GM13977 (cell line): Measurements from ENCODE around the gene MIS18A.

Experiments used
- DNase-seq: peaks from one replicate; pipeline ENCODE4 v3.0.0; 2012; ENCODE audit warnings: low spot score
- in situ Hi-C: fragments of 300-500 bp; cut with MboI; formaldehyde crosslinking; loops from one replicate; pipeline ENCODE4 v1.12.0; 2022; ENCODE audit warnings: low sequenced_read_pairs, low pct_unique_long_range_greater_than_20kb, mixed read lengths, inconsistent platforms; ENCODE audit not compliant: unreplicated experiment
- TF ChIP-seq, protein P1 (sequence below): IDR thresholded peaks from 2 replicates; pipeline ENCODE4 v1.5.1; 2012; ENCODE audit warnings: mild to moderate bottlenecking, control low read depth; ENCODE audit not compliant: insufficient read depth; ENCODE audit errors: extremely low read depth, missing control alignments

Gene MIS18A

DNA sequence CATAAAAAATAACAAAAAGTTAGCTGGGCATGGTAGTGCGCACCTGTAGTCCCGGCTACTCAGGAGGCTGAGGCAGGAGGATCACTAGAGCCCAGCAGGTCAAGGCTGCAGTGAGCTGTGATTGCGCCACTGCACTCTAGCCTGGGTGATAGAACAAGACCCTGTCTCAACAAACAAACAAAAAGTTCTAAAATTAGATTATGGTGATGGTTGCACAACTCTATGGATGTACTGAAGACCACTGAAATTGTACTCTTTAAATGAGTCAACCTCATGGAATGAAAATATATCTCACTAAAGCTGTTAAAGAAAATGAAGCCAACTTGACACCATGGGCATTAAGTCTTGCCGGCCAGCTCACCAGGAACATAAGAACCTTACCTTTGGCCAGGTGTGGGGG lies 28.9 kb upstream of the MIS18A start:
- DNase-seq: no peak
- in situ Hi-C loops: no loop called here
- TF ChIP-seq, protein P1, sequence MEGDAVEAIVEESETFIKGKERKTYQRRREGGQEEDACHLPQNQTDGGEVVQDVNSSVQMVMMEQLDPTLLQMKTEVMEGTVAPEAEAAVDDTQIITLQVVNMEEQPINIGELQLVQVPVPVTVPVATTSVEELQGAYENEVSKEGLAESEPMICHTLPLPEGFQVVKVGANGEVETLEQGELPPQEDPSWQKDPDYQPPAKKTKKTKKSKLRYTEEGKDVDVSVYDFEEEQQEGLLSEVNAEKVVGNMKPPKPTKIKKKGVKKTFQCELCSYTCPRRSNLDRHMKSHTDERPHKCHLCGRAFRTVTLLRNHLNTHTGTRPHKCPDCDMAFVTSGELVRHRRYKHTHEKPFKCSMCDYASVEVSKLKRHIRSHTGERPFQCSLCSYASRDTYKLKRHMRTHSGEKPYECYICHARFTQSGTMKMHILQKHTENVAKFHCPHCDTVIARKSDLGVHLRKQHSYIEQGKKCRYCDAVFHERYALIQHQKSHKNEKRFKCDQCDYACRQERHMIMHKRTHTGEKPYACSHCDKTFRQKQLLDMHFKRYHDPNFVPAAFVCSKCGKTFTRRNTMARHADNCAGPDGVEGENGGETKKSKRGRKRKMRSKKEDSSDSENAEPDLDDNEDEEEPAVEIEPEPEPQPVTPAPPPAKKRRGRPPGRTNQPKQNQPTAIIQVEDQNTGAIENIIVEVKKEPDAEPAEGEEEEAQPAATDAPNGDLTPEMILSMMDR: no peak

DNA sequence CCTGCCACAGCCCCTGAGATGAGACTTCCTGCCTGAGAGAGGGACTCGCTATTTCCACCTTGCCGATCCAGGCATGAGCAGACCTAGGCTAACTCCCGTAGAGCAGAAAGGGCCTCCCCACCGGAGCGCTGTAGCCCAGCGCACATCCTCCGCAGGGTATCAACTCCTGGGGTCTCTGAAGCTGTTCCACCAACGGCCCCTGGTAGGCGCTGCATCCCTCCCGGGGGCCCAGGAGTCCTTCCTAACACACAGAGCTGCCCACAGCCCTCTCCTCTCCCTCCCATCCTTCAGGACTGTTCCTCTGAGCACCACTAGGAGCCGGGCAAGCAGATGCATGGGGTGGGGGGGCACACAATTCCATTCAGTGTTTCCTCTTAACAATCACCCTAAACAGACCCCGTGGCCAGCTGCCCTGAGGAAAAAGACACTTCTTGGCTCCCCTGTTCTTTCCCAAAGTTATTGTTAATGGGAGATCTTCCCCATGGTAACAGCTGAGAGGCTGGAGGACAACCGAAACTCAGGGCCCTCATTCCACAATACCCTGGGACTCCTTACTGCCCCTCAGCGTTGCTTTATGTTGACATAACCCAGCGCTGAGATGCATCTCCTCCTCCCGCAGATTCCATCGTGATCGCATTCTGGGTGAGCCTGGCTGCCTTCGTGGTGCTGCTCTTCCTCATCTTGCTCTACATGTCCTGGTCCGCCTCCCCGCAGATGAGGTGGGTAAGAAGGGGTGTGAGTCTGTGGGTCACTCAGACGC lies 27.4 kb upstream of the MIS18A start:
- TF ChIP-seq, protein P1: no peak
- DNase-seq: no peak
- in situ Hi-C loops: no loop called here

DNA sequence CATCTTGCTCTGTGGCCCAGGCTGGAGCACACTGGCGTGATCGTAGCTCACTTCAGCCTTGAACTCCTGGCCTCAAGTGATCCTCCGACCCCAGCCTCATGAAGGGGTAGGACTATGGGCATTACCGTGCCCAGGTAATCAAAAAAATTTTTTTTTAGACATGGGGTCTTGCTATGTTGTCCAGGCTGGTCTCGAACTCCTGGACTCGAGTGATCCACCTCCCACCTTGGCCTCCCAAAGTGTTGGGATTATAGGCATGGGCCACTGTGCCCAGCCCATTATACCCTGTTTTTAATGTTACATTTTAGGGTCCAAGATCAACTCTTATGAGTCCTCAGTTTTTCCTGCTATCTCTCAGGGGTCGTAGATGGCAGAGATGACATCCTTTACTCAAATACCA lies 26.1 kb upstream of the MIS18A start:
- TF ChIP-seq, protein P1: no peak
- in situ Hi-C loops: no loop called here

DNA sequence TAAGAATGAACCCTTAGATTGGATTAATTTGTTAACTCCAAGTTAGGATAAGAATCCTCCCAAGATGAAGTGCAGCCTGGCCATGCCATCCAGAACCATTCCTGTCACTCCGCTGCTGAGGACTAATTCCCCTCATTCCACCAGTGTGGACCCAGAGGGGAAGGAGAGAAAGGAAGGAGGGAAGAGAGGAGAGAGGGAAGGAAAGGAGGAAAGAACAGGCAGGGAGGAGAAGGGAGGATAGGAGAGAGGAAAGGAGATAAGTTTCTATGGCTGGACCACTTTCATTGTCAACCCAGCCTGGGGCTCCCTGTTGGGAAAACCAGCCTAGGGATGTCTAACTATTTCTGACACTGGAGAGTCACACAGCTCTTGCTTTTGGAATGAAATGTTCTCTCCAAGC lies 24.5 kb upstream of the MIS18A start:
- DNase-seq: no peak
- in situ Hi-C loops: no loop called here
- TF ChIP-seq, protein P1: no peak

More for the DNA sequence above, 26.1 kb upstream of the MIS18A start:
- DNase-seq: no peak

DNA sequence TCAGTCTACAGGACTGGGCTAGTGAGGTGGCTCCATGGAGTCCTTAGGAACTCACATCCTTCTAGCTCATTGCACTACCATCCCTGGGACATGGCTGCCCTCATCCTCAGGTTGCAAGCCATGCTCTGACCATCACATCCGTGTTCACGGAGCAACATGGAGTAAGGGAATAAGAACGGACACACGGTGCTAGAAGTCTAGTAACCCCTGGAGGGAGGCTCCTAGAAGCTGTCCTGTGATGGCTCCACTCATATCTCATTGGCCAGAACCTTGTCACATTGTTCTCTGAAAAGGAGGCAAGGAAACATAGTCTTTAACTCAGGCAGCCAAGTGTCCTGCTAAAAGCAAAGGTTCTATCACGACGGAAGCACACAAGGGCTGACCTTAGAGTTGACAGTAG lies 23.7 kb upstream of the MIS18A start:
- TF ChIP-seq, protein P1: no peak
- in situ Hi-C loops: no loop called here
- DNase-seq: no peak

DNA sequence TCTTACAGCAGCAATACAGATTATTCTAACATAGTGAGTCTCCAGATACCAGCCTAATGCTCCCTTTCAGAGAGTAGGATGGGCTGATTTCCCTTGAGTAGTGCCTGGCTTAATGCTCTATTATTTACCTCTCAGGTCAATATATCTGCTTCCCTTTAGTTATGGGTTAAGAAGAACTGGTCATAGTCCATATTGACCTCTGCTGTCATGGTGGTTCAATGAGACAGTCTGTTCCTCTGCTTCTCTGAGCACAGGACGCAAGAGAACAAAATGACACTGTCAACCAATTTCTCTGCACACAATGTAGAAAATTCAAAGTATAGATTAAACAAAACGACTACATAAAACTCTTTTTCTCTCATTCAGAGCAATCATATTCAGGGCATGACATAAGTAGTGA lies 22.7 kb upstream of the MIS18A start:
- no peak for DNase-seq
- in situ Hi-C loops: no loop called here

More for the DNA sequence above, 22.7 kb upstream of the MIS18A start:
- TF ChIP-seq, protein P1: no peak
